PC-3 (cell line): ENCODE measurements around the gene GBA2. TPM values are rescaled to one million over a fixed set of nuclear protein-coding genes. Genes with fewer than 3 reads are reported as not detected.

Source experiments
- ATAC-seq: fragments of 200-7000 bp; cut with Tn5 transposase; 2 replicates; pipeline ENCODE4 v1.9.1; 2020; ENCODE audit warnings: mild to moderate bottlenecking, moderate library complexity
- BruUV-seq: library from RNA; stranded (reverse); fragments of 400-500 nt; replicated peaks from 2 replicates; lab custom pipeline; 2021; lab: Mats Ljungman, UMichigan
- CTCF ChIA-PET: fragments of 300-600 bp; sonication (Branson Sonifier 250); formaldehyde crosslinking; loops from one replicate; lab custom pipeline; 2022; ENCODE audit warnings: antibody characterized with exemption; lab: Charles Lee
- POLR2A ChIA-PET: fragments of 300-600 bp; sonication (Branson Sonifier 250); formaldehyde crosslinking; loops from one replicate; lab custom pipeline; 2022; ENCODE audit warnings: antibody characterized with exemption; ENCODE audit not compliant: unreplicated experiment; lab: Charles Lee
- DNase-seq: peaks from one replicate; pipeline ENCODE4 v3.0.0-alpha.2; 2015
- H2AFZ ChIP-seq: fragments of 300-600 bp; sonication (generic); 2 replicates; pipeline ENCODE4 v1.6.0; 2016; ENCODE audit warnings: antibody characterized with exemption, low read length
- H3F3A ChIP-seq: fragments of 300-600 bp; sonication (generic); one replicate; pipeline ENCODE4 v1.6.0; 2017; ENCODE audit warnings: antibody characterized with exemption, low read length, control low read depth, mild to moderate bottlenecking; ENCODE audit not compliant: unreplicated experiment
- H3K27ac ChIP-seq: fragments of 300-600 bp; sonication (generic); 2 replicates; pipeline ENCODE4 v1.5.1; 2016; ENCODE audit warnings: mild to moderate bottlenecking, low read length
- H3K27me3 ChIP-seq: fragments of 300-600 bp; sonication (generic); 2 replicates; pipeline ENCODE4 v1.6.1; 2016; ENCODE audit warnings: low read length, mixed read lengths
- H3K36me3 ChIP-seq: fragments of 300-600 bp; sonication (generic); 2 replicates; pipeline ENCODE4 v1.6.1; 2016; ENCODE audit warnings: low read depth, mixed run types, low read length, mixed read lengths
- H3K4me1 ChIP-seq: fragments of 300-600 bp; sonication (generic); 2 replicates; pipeline ENCODE4 v1.5.1; 2016; ENCODE audit warnings: low read length; ENCODE audit not compliant: insufficient read depth
- H3K4me2 ChIP-seq: fragments of 300-600 bp; sonication (generic); 2 replicates; pipeline ENCODE4 v1.6.0; 2016; ENCODE audit warnings: low read length
- H3K4me3 ChIP-seq: fragments of 300-600 bp; sonication (generic); 2 replicates; pipeline ENCODE4 v1.5.1; 2016; ENCODE audit warnings: mild to moderate bottlenecking, low read length, mixed read lengths
- H3K79me2 ChIP-seq: fragments of 300-600 bp; sonication (generic); 2 replicates; pipeline ENCODE4 v1.6.1; 2017; ENCODE audit warnings: low read length, mixed read lengths
- H3K9ac ChIP-seq: fragments of 300-600 bp; sonication (generic); 2 replicates; pipeline ENCODE4 v1.6.0; 2016; ENCODE audit warnings: mild to moderate bottlenecking, low read length
- H3K9me2 ChIP-seq: fragments of 300-600 bp; sonication (generic); replicated peaks from 2 replicates; pipeline ENCODE4 v1.6.1; 2016; ENCODE audit warnings: mixed run types, low read length, mixed read lengths
- H3K9me3 ChIP-seq: fragments of 300-600 bp; sonication (generic); 2 replicates; pipeline ENCODE4 v1.6.1; 2016; ENCODE audit warnings: low read length, mixed read lengths
- H4K20me1 ChIP-seq: fragments of 300-600 bp; sonication (generic); 2 replicates; pipeline ENCODE4 v1.6.1; 2016; ENCODE audit warnings: low read length, mixed read lengths
- EZH2 ChIP-seq: fragments of 300-600 bp; sonication (generic); IDR thresholded peaks from one replicate; pipeline ENCODE4 v1.6.1; 2017; ENCODE audit warnings: antibody characterized with exemption, mild to moderate bottlenecking, low read length; ENCODE audit not compliant: unreplicated experiment
- EZH2phosphoT487 ChIP-seq: fragments of 300-600 bp; sonication (generic); IDR thresholded peaks from 2 replicates; pipeline ENCODE4 v1.6.1; 2018; ENCODE audit warnings: mild to moderate bottlenecking, antibody characterized with exemption, low read length, borderline replicate concordance
- intact Hi-C: fragments of 100-400 bp; cut with micrococcal nuclease; formaldehyde crosslinking; loops from 2 replicates; pipeline ENCODE4 v1.9.0; 2023
- total RNA-seq: library from RNA; depleted of rRNA; stranded (reverse); fragments of >200 nt; gene quantifications from 2 replicates; pipeline ENCODE4 v1.2.3, GENCODE V29; 2014
- TF ChIP-seq, protein P1 (sequence below): fragments of 300-600 bp; sonication (generic); conservative IDR thresholded peaks from 2 replicates; pipeline ENCODE4 v1.5.1; 2017; ENCODE audit warnings: antibody characterized with exemption, low read depth, mild to moderate bottlenecking, low read length

The GBA2 gene
- total RNA-seq, 1 experiment from 2014 or later = 81.7 TPM

DNA sequence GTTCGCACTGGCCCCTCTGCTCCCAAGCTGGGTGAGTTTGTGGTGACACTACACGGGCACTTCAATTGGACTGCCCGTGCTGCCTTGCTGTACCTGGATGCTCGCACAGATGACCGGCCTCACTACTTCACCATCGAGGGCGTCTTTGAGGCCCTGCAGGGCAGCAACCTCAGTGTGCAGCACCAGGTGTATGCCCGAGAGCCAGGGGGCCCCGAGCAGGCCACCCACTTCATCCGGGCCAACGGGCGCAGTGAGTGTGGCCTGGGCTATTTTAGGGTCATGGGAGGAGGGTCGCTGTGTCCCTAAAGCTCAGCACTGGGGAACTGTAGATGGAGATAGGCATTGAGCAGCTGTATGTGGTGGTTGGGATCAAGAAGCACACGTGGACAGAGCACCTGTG lies 43.8 kb upstream of the GBA2 start:
- intact Hi-C loops = loop anchor here (10.0 kb wide), 1 partner anchor 138 kb away; the partner anchor contains the start of genes CCDC107, RMRP and SIT1
- no peak overlapping the region for H3K27ac ChIP-seq
- H3K36me3 ChIP-seq = no peaks in the 10 kb centered on the region
- H3K9me2 ChIP-seq = no peaks in the 10 kb centered on the region
- peaks cover 26% of the 10 kb centered on the region for H3K4me1 ChIP-seq
- no peaks in the 10 kb centered on the region for H4K20me1 ChIP-seq
- no peak for DNase-seq
- TSS peak; percentile 21 for BruUV-seq
- H3K9me3 ChIP-seq = no peaks in the 10 kb centered on the region
- H3K27me3 ChIP-seq = no peaks in the 10 kb centered on the region
- ChIA-PET CTCF (no interaction called here), POLR2A (no interaction called here)
- TF ChIP-seq EZH2phosphoT487 (no peak), EZH2 (no peak)
- TF ChIP-seq, protein P1, sequence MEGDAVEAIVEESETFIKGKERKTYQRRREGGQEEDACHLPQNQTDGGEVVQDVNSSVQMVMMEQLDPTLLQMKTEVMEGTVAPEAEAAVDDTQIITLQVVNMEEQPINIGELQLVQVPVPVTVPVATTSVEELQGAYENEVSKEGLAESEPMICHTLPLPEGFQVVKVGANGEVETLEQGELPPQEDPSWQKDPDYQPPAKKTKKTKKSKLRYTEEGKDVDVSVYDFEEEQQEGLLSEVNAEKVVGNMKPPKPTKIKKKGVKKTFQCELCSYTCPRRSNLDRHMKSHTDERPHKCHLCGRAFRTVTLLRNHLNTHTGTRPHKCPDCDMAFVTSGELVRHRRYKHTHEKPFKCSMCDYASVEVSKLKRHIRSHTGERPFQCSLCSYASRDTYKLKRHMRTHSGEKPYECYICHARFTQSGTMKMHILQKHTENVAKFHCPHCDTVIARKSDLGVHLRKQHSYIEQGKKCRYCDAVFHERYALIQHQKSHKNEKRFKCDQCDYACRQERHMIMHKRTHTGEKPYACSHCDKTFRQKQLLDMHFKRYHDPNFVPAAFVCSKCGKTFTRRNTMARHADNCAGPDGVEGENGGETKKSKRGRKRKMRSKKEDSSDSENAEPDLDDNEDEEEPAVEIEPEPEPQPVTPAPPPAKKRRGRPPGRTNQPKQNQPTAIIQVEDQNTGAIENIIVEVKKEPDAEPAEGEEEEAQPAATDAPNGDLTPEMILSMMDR = no peak
- no peaks in the 10 kb centered on the region for H3K79me2 ChIP-seq
- no peak overlapping the region for H3K9ac ChIP-seq
- no peaks in the 10 kb centered on the region for H3F3A ChIP-seq
- no peak overlapping the region for H3K4me2 ChIP-seq
- H2AFZ ChIP-seq = no peak overlapping the region
- H3K4me3 ChIP-seq = no peak overlapping the region
- no peak for ATAC-seq

DNA sequence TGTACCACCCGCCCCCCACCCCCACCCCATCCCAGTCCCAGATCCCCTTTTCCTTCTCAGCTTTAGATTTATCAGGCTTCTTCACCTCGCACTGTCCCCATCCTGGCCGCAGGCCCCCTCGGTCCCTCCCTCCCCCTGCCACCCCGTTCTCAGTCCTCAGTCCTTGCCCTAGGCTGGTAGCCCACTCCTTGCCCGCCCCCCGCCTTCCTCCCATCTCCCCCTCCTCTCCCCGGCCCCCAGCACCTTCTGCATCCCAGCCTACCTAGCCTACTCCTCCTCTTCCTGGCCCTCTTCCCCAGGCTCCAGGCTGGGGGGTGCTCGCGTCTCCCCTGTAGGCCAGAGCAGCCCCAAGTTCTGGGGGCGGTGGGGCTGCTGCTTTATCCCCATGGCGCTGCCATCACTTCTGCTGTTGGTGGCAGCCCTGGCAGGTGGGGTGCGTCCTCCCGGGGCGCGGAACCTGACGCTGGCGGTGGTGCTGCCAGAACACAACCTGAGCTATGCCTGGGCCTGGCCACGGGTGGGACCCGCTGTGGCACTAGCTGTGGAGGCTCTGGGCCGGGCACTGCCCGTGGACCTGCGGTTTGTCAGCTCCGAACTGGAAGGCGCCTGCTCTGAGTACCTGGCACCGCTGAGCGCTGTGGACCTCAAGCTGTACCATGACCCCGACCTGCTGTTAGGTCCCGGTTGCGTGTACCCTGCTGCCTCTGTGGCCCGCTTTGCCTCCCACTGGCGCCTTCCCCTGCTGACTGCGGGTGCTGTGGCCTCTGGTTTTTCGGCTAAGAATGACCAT lies 43.2 kb upstream of the GBA2 start:
- no peak overlapping the region for H3K27ac ChIP-seq
- H3K27me3 ChIP-seq = no peaks in the 10 kb centered on the region
- no TSS peak for BruUV-seq
- no peaks in the 10 kb centered on the region for H3K9me2 ChIP-seq
- H3K4me1 ChIP-seq = peaks cover 26% of the 10 kb centered on the region
- no peaks in the 10 kb centered on the region for H3K79me2 ChIP-seq
- TF ChIP-seq, protein P1 = no peak
- TF ChIP-seq EZH2phosphoT487 = no peak
- no peak for TF ChIP-seq EZH2
- intact Hi-C loops = loop anchor here (10.0 kb wide), 1 partner anchor 137 kb away; the partner anchor contains the start of genes CCDC107, RMRP and SIT1
- ChIA-PET POLR2A (no interaction called here), CTCF (interaction anchor here (0.5 to 0.6 kb wide), 2 partner anchors 33 to 59 kb away, joined by 4 to 8 read pairs; no protein-coding TSS in a partner anchor)
- no peak overlapping the region for H3K4me3 ChIP-seq
- H3K36me3 ChIP-seq = no peaks in the 10 kb centered on the region
- DNase-seq = no peak
- no peaks in the 10 kb centered on the region for H3F3A ChIP-seq
- no peaks in the 10 kb centered on the region for H4K20me1 ChIP-seq
- no peaks in the 10 kb centered on the region for H3K9me3 ChIP-seq
- no peak overlapping the region for H2AFZ ChIP-seq
- no peak for ATAC-seq
- no peak overlapping the region for H3K4me2 ChIP-seq
- no peak overlapping the region for H3K9ac ChIP-seq
